HG03457 (cell line): Measurements from ENCODE around the gene TBX1.
"Not testable (repeated sequence)": the region's sequence is repeated elsewhere in the genome, so short reads cannot be mapped to it uniquely, and the experiment has no call there.

Experiments
- ATAC-seq: cut with Tn5 transposase; IDR thresholded peaks from one replicate; pipeline ENCODE4 v1.9.1; 2021; ENCODE audit warnings: moderate number of reproducible peaks; ENCODE audit not compliant: unreplicated experiment

TBX1 gene

GRCh38 chr22:19763458-19764298 is 3.1 kb downstream of the TBX1 start:
- ATAC-seq: no peak

GRCh38 chr22:19764299-19764593 is 3.7 kb downstream of the TBX1 start:
- no peak for ATAC-seq

- ATAC-seq: no peak
Observed at GRCh38 chr22:19764636-19765476, 4.3 kb downstream of the TBX1 start.

GRCh38 chr22:19765477-19766239 is 5.1 kb downstream of the TBX1 start:
- ATAC-seq: no peak

- no peak for ATAC-seq
Observed at GRCh38 chr22:19766240-19766510, 5.6 kb downstream of the TBX1 start.

- ATAC-seq: no peak
Observed at GRCh38 chr22:19766511-19767426, 6.2 kb downstream of the TBX1 start.

GRCh38 chr22:19767427-19768341 is 7.1 kb downstream of the TBX1 start:
- ATAC-seq: no peak

- ATAC-seq: no peak
Observed at GRCh38 chr22:19769393-19769715, 8.8 kb downstream of the TBX1 start.

GRCh38 chr22:19770349-19771220 is 10.0 kb downstream of the TBX1 start:
- no peak for ATAC-seq

GRCh38 chr22:19772422-19772672 is 11.8 kb downstream of the TBX1 start:
- ATAC-seq: no peak

GRCh38 chr22:19772673-19773469 is 12.3 kb downstream of the TBX1 start:
- no peak for ATAC-seq

- no peak for ATAC-seq
Observed at GRCh38 chr22:19773470-19774040, 13.0 kb downstream of the TBX1 start.

GRCh38 chr22:19774628-19775027 is 14.1 kb downstream of the TBX1 start:
- ATAC-seq: no peak

GRCh38 chr22:19775496-19776325 is 15.1 kb downstream of the TBX1 start:
- no peak for ATAC-seq

GRCh38 chr22:19776433-19777031 is 16.0 kb downstream of the TBX1 start:
- ATAC-seq: no peak

- not testable (repeated sequence) for ATAC-seq
Observed at GRCh38 chr22:19777192-19777591, 16.6 kb downstream of the TBX1 start.

GRCh38 chr22:19779011-19779421 is 18.4 kb downstream of the TBX1 start:
- no peak for ATAC-seq
